ENCODE data around the gene MYBPHL. TPM values are rescaled to one million over a fixed set of nuclear protein-coding genes. Genes with fewer than 3 reads are reported as not detected.

MYBPHL gene
- total RNA-seq, 4 donors from 2014 or later = not detected

DNA sequence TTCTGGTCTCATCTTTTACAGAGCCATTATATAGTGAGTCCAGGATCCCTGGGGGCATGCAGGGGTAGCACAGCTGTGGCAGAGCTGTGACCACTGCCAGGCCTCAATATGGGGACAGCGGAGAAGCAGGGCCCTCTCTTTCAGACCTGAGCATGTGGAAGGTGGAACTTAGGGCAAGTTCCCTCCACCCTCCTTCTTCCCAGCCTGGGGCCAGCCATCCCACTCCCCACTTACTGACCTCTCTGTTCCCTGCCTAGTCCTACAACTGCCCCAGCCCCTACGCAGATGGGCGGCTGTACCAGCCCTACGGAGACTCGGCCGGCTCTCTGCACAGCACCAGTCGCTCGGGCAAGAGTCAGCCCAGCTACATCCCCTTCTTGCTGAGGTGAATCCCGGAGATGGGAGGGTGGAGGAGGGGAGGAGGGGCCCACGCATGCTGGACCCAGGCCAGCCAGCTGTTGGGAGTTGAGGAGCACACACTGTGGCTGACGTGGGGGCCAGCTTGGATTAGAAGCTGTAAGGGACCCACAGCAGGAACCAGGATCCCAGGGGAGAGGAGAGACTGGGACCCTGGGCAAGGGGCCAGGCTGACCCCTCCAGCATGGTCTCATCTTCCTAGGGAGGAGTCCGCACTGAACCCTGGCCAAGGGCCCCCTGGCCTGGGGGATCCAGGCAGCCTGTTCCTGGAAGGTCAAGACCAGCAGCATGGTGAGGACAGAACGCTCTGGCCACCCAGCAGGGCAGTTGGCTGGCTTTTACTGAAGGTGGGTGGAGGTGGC lies 34.6 kb downstream of the MYBPHL start:
- H3K36me3 ChIP-seq = peaks cover 0 to 61% (median 30%) of the 10 kb centered on the region in 4 donors
- no peak for DNase-seq (ENCODE audit: extremely low spot score)

DNA sequence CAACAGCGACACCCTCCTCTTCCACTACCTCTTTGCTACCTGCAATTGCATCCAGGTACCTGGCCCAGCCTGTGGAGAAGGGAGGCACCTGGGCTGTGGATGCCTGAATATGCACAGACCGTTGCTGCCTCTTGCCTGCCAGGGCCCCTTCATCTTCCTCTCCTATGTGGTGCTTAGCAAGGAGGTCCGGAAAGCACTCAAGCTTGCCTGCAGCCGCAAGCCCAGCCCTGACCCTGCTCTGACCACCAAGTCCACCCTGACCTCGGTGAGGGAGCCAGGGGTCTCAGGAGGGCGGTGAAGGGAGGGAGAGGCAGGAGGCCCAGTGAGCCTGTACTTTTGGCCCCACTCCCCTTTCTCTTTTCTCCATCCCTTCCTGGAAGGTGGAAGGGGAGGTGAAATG lies 35.4 kb downstream of the MYBPHL start:
- intact Hi-C loops (cut with DNase I) = no loop called here
- WGBS = 93% methylated on average over 4 of the region's 6 CpGs
- no peaks in the 10 kb centered on the region for H3K9me3 ChIP-seq
- H3K4me3 ChIP-seq = no peak overlapping the region
- DNase-seq (ENCODE audit: extremely low spot score) = no peak
- H3K27ac ChIP-seq (replicated peaks in 1 of 4) = no peak overlapping the region
- peaks cover 0 to 67% (median 30%) of the 10 kb centered on the region in 4 donors for H3K36me3 ChIP-seq
- peaks cover 9 to 35% (median 24%) of the 10 kb centered on the region in 4 donors for H3K4me1 ChIP-seq
- no peak for TF ChIP-seq POLR2AphosphoS5 (IDR thresholded peaks at IDR 0.05)
- TF ChIP-seq, protein P1, sequence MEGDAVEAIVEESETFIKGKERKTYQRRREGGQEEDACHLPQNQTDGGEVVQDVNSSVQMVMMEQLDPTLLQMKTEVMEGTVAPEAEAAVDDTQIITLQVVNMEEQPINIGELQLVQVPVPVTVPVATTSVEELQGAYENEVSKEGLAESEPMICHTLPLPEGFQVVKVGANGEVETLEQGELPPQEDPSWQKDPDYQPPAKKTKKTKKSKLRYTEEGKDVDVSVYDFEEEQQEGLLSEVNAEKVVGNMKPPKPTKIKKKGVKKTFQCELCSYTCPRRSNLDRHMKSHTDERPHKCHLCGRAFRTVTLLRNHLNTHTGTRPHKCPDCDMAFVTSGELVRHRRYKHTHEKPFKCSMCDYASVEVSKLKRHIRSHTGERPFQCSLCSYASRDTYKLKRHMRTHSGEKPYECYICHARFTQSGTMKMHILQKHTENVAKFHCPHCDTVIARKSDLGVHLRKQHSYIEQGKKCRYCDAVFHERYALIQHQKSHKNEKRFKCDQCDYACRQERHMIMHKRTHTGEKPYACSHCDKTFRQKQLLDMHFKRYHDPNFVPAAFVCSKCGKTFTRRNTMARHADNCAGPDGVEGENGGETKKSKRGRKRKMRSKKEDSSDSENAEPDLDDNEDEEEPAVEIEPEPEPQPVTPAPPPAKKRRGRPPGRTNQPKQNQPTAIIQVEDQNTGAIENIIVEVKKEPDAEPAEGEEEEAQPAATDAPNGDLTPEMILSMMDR (IDR thresholded peaks at IDR 0.05) = no peak
- TF ChIP-seq POLR2A (IDR thresholded peaks at IDR 0.05; ENCODE audit: low read depth) = no peak
- no peak for TF ChIP-seq EP300 (IDR thresholded peaks at IDR 0.05)
- H3K27me3 ChIP-seq = no peaks in the 10 kb centered on the region

More for the DNA sequence above, 34.6 kb downstream of the MYBPHL start:
- intact Hi-C loops (cut with DNase I) = no loop called here
- Histone ChIP-seq H3K27me3 (no peaks in the 10 kb centered on the region), H3K4me3 (no peak overlapping the region), H3K9me3 (no peaks in the 10 kb centered on the region), H3K4me1 (peaks cover 11 to 38% (median 27%) of the 10 kb centered on the region in 4 donors), H3K27ac (replicated peaks in 1 of 4) (no peak overlapping the region)
- TF ChIP-seq EP300 (IDR thresholded peaks at IDR 0.05) (no peak), POLR2A (IDR thresholded peaks at IDR 0.05; ENCODE audit: low read depth) (no peak), POLR2AphosphoS5 (IDR thresholded peaks at IDR 0.05) (no peak)
- TF ChIP-seq, protein P1 (IDR thresholded peaks at IDR 0.05) = no peak
- 76% methylated on average over 10 of the region's 13 CpGs for WGBS

DNA sequence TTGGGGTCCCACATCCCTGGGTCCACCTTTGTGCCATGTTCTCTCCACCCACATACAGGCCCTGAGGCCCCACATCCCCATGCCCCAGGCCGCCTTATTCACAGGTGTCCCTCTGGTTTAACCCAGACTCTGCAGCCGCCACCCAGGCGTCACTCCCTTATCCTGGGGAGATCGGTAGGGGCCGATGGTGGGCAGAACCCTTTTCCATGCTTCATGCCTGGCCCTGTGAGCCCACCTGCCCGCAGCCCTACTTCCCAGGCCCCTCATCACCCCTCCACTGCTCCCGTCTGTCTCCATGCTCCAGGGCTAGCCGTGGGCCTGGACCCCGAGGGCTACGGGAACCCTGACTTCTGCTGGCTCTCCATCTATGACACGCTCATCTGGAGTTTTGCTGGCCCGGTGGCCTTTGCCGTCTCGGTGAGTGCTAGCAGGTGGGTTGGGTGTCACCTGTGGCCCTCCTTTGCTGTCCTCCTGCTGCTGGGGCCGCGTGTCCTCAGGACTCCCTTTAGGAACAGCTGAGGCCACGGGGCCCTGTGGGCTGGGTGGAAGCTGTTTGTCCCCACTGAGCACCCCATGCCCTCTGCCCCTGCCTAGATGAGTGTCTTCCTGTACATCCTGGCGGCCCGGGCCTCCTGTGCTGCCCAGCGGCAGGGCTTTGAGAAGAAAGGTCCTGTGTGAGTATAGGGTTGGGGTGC lies 36.0 kb downstream of the MYBPHL start:
- no peak overlapping the region for H3K27ac ChIP-seq (replicated peaks in 1 of 4)

DNA sequence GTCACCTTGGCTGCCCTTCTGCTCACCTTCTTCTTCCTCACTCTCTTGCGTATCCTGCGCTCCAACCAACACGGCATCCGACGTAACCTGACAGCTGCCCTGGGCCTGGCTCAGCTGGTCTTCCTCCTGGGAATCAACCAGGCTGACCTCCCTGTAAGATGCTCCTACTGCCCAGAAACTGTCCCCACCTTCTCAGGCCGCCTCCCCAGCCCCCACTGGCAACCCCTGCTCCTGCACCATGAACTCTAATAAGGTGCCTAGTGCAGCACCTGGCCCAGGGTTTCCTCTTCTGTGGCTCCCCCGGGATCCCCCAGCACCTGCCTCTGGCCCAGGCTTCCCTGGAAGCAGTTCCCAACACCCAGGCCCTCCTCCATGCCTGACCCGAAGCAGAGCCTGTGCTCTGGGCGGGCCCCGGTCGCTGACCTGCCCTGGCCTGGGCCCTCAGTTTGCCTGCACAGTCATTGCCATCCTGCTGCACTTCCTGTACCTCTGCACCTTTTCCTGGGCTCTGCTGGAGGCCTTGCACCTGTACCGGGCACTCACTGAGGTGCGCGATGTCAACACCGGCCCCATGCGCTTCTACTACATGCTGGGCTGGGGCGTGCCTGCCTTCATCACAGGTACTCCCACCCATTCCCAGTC lies 36.7 kb downstream of the MYBPHL start:
- Histone ChIP-seq H3K4me3 (no peak overlapping the region), H3K4me1 (peaks cover 7 to 22% (median 14%) of the 10 kb centered on the region in 4 donors), H3K9me3 (no peaks in the 10 kb centered on the region), H3K27me3 (no peaks in the 10 kb centered on the region), H3K36me3 (peaks cover 0 to 79% (median 36%) of the 10 kb centered on the region in 4 donors), H3K27ac (replicated peaks in 1 of 4) (no peak overlapping the region)
- intact Hi-C loops (cut with DNase I) = no loop called here
- WGBS = 92% methylated on average over 14 of the region's 17 CpGs
- TF ChIP-seq POLR2A (IDR thresholded peaks at IDR 0.05; ENCODE audit: low read depth) (no peak), EP300 (IDR thresholded peaks at IDR 0.05) (no peak)
- TF ChIP-seq, protein P1 (IDR thresholded peaks at IDR 0.05) = no peak
- no peak for DNase-seq (ENCODE audit: extremely low spot score)

More for the DNA sequence above, 36.0 kb downstream of the MYBPHL start:
- Histone ChIP-seq H3K4me1 (peaks cover 9 to 29% (median 21%) of the 10 kb centered on the region in 4 donors), H3K36me3 (peaks cover 0 to 72% (median 32%) of the 10 kb centered on the region in 4 donors), H3K27me3 (no peaks in the 10 kb centered on the region), H3K9me3 (no peaks in the 10 kb centered on the region), H3K4me3 (no peak overlapping the region)
- intact Hi-C loops (cut with DNase I) = no loop called here
- 96% methylated on average over 11 of the region's 20 CpGs for WGBS
- TF ChIP-seq POLR2AphosphoS5 (IDR thresholded peaks at IDR 0.05) (no peak), EP300 (IDR thresholded peaks at IDR 0.05) (no peak), POLR2A (IDR thresholded peaks at IDR 0.05; ENCODE audit: low read depth) (no peak)
- TF ChIP-seq, protein P1 (IDR thresholded peaks at IDR 0.05) = no peak
- no peak for DNase-seq (ENCODE audit: extremely low spot score)
